Measurements from ENCODE around the gene WFS1.

The WFS1 gene

DNA sequence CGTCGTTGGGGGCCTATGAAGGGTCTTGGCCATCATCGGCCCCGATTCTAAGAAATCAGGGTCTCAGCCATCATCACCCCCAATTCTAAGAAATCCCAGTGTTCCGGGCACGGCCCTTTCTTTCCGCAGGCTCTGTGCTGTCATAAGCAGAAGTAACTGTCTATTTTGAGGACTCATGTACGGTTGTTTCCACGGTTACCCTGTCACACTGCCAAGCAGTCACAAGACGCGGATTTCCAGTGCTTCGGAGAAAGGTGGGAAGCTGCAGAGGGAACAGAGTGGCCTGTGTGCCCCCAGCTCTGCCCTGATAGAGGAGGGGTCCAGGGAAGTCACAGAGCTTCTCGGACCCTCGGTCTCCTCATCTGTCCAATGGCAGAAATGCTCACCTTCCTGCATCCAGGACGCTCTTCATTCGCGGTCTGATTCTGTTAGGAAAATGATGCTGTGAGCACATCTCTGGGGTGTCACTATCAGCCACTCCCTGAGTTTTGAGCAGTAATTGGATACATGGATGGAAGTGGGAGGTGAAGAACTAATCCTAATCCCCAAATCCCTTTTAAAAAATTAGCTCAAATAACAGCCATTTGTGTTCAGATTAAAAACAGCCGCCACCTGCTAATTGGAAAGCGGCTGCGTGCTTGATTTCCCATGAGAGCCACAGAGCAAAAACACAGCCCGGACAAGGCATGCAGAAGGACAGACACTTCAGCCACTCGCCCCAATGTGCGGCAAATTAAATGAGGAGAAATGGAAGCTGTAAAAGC lies 73.1 kb downstream of the WFS1 start:
- Histone ChIP-seq H4K20me1 (ENCODE audit: insufficient read depth, low read length) (no peaks in the 10 kb centered on the region), H2AFZ (ENCODE audit: low read length) (no peak overlapping the region), H3F3A (ENCODE audit: insufficient read depth, low read length) (no peaks in the 10 kb centered on the region), H3K27me3 (replicated peaks; ENCODE audit: insufficient read depth, low read length) (peaks cover 98% of the 10 kb centered on the region), H3K4me3 (ENCODE audit: low read length) (no peak overlapping the region), H3K79me2 (ENCODE audit: low read length) (no peaks in the 10 kb centered on the region), H3K9me3 (replicated peaks; ENCODE audit: insufficient read depth, low read length) (no peaks in the 10 kb centered on the region), H3K36me3 (replicated peaks; ENCODE audit: insufficient read depth, low read length) (no peaks in the 10 kb centered on the region), H3K9ac (ENCODE audit: low read length) (no peak overlapping the region), H3K9me2 (replicated peaks; ENCODE audit: insufficient read depth, low read length) (no peaks in the 10 kb centered on the region), H3K27ac (ENCODE audit: low read length) (no peak overlapping the region), H3K4me1 (ENCODE audit: low read length) (peaks cover 10% of the 10 kb centered on the region), H3K4me2 (ENCODE audit: low read depth, low read length) (no peak overlapping the region)
- DNase-seq, result no peak
- TF ChIP-seq, protein P1, sequence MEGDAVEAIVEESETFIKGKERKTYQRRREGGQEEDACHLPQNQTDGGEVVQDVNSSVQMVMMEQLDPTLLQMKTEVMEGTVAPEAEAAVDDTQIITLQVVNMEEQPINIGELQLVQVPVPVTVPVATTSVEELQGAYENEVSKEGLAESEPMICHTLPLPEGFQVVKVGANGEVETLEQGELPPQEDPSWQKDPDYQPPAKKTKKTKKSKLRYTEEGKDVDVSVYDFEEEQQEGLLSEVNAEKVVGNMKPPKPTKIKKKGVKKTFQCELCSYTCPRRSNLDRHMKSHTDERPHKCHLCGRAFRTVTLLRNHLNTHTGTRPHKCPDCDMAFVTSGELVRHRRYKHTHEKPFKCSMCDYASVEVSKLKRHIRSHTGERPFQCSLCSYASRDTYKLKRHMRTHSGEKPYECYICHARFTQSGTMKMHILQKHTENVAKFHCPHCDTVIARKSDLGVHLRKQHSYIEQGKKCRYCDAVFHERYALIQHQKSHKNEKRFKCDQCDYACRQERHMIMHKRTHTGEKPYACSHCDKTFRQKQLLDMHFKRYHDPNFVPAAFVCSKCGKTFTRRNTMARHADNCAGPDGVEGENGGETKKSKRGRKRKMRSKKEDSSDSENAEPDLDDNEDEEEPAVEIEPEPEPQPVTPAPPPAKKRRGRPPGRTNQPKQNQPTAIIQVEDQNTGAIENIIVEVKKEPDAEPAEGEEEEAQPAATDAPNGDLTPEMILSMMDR (IDR thresholded peaks at IDR 0.05; ENCODE audit: low read length), result no peak
- TF ChIP-seq EZH2phosphoT487 (IDR thresholded peaks at IDR 0.05; ENCODE audit: low read length) (no peak), EZH2 (optimal IDR thresholded peaks at IDR 0.05; ENCODE audit: low read depth, low read length) (no peak)

DNA sequence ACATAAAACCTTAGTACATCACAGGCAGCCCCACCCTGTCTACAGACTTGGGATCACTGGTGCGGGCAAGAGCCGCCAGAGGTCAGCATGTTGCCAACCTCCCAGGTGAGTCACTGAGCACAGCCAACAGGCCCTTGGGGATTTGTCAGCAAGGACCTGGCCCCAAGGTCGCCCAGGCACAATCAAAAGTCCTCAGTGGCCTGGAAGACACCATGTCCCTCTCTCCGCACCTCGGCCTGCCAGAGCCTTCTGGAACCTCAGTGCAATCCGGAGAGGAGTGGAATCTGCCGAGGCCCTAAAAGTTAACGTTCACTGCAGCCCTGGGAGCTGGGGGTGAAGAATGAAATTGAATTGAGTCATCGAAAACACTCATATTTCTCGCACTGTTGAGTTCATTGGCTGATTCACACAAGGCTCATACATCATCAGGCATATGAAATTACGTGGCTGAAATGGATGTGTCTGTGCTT lies 74.3 kb downstream of the WFS1 start:
- Histone ChIP-seq H2AFZ (ENCODE audit: low read length) (no peak overlapping the region), H3K9ac (ENCODE audit: low read length) (no peak overlapping the region)

DNA sequence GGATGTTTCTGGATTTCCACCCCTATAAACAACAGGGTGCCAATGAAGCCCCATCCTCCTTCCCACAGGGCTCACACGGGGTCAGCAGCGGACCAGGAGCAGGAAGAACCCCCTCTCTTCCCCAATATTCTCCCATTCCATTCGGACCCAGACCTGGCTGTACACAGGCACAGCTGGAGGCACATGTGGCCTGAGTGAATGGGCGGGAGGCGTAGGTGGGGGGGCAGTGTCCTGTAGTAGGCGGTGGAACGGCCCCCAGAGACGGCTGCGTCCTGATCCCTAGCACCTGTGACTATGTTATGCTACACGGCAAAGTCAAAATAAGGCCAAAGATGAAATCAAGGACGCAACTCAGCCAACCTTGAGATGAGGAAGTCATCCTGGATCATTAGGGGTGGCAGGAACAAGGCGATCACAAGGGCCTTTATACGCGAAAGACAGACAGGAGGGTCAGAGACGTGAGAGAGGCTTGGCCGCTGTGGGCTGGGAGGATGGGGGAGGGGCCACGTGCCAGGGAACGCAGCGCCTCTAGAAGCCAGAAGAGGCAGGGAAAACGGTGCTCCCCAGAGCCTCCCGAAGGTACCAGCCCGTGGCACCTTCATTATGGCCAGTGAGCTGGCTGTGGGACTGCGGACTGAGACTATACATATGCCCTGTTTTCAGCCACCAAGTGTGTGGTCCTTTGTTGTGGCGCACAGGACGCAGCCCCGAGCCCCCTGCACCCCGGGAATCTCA lies 75.6 kb downstream of the WFS1 start:
- H3K9me2 ChIP-seq (replicated peaks; ENCODE audit: insufficient read depth, low read length), result no peaks in the 10 kb centered on the region

More for the DNA sequence above, 74.3 kb downstream of the WFS1 start:
- Histone ChIP-seq H3K4me1 (ENCODE audit: low read length) (no peaks in the 10 kb centered on the region), H3K4me2 (ENCODE audit: low read depth, low read length) (no peak overlapping the region), H3K36me3 (replicated peaks; ENCODE audit: insufficient read depth, low read length) (no peaks in the 10 kb centered on the region), H3K27me3 (replicated peaks; ENCODE audit: insufficient read depth, low read length) (peaks cover 98% of the 10 kb centered on the region), H3K79me2 (ENCODE audit: low read length) (no peaks in the 10 kb centered on the region), H3K4me3 (ENCODE audit: low read length) (no peak overlapping the region), H3K27ac (ENCODE audit: low read length) (no peak overlapping the region), H3F3A (ENCODE audit: insufficient read depth, low read length) (no peaks in the 10 kb centered on the region), H4K20me1 (ENCODE audit: insufficient read depth, low read length) (no peaks in the 10 kb centered on the region), H3K9me2 (replicated peaks; ENCODE audit: insufficient read depth, low read length) (no peaks in the 10 kb centered on the region), H3K9me3 (replicated peaks; ENCODE audit: insufficient read depth, low read length) (no peaks in the 10 kb centered on the region)
- TF ChIP-seq EZH2 (optimal IDR thresholded peaks at IDR 0.05; ENCODE audit: low read depth, low read length), result no peak
- TF ChIP-seq, protein P1 (IDR thresholded peaks at IDR 0.05; ENCODE audit: low read length), result peak; percentile 58
- no peak for TF ChIP-seq EZH2phosphoT487 (IDR thresholded peaks at IDR 0.05; ENCODE audit: low read length)
- peak; percentile 42 for DNase-seq

More for the DNA sequence above, 75.6 kb downstream of the WFS1 start:
- DNase-seq, result no peak
- no peak overlapping the region for H3K9ac ChIP-seq (ENCODE audit: low read length)
- no peak overlapping the region for H2AFZ ChIP-seq (ENCODE audit: low read length)
- H3K27me3 ChIP-seq (replicated peaks; ENCODE audit: insufficient read depth, low read length), result peaks cover 98% of the 10 kb centered on the region
- no peaks in the 10 kb centered on the region for H3K4me1 ChIP-seq (ENCODE audit: low read length)
- H3F3A ChIP-seq (ENCODE audit: insufficient read depth, low read length), result no peaks in the 10 kb centered on the region
- no peaks in the 10 kb centered on the region for H3K79me2 ChIP-seq (ENCODE audit: low read length)
- TF ChIP-seq EZH2 (optimal IDR thresholded peaks at IDR 0.05; ENCODE audit: low read depth, low read length) (no peak), EZH2phosphoT487 (IDR thresholded peaks at IDR 0.05; ENCODE audit: low read length) (no peak)
- TF ChIP-seq, protein P1 (IDR thresholded peaks at IDR 0.05; ENCODE audit: low read length), result no peak
- H3K36me3 ChIP-seq (replicated peaks; ENCODE audit: insufficient read depth, low read length), result no peaks in the 10 kb centered on the region
- H3K27ac ChIP-seq (ENCODE audit: low read length), result no peak overlapping the region
- H4K20me1 ChIP-seq (ENCODE audit: insufficient read depth, low read length), result no peaks in the 10 kb centered on the region
- no peak overlapping the region for H3K4me3 ChIP-seq (ENCODE audit: low read length)
- no peaks in the 10 kb centered on the region for H3K9me3 ChIP-seq (replicated peaks; ENCODE audit: insufficient read depth, low read length)
- H3K4me2 ChIP-seq (ENCODE audit: low read depth, low read length), result no peak overlapping the region
